Chondrocyte (in vitro differentiated cells): ENCODE measurements around the gene GAK. TPM values are rescaled to one million over a fixed set of nuclear protein-coding genes. Genes with fewer than 3 reads are reported as not detected.

Source experiments
- DNase-seq: peaks from one replicate; pipeline ENCODE4 v3.0.0; 2021; ENCODE audit warnings: mixed read lengths, low spot score
- H3K27ac Mint-ChIP-seq: one replicate; pipeline ENCODE4 v1.8.0; 2021; ENCODE audit warnings: mild to moderate bottlenecking, moderate library complexity, mixed read lengths; ENCODE audit not compliant: unreplicated experiment
- H3K27me3 Mint-ChIP-seq: 2 replicates; pipeline ENCODE4 v1.8.0; 2021; ENCODE audit warnings: low read depth, mixed read lengths
- H3K36me3 Mint-ChIP-seq: 2 replicates; pipeline ENCODE4 v1.8.0; 2021; ENCODE audit warnings: low read depth, mixed read lengths
- H3K4me1 Mint-ChIP-seq: 2 replicates; pipeline ENCODE4 v1.8.0; 2021; ENCODE audit warnings: low read depth, mild to moderate bottlenecking, mixed read lengths
- H3K4me3 Mint-ChIP-seq: one replicate; pipeline ENCODE4 v1.8.0; 2021; ENCODE audit warnings: mild to moderate bottlenecking, moderate library complexity, mixed read lengths; ENCODE audit not compliant: unreplicated experiment
- H3K9me3 Mint-ChIP-seq: 2 replicates; pipeline ENCODE4 v1.8.0; 2021; ENCODE audit warnings: low read depth, mixed read lengths
- CTCF ChIP-seq: fragments of 200-600 bp; sonication (generic); IDR thresholded peaks from 2 replicates; pipeline ENCODE4 v1.5.0; 2021; ENCODE audit warnings: antibody characterized with exemption, mild to moderate bottlenecking, moderate library complexity
- total RNA-seq: library from RNA; stranded (reverse); gene quantifications from 3 replicates; pipeline ENCODE4 v1.2.1, GENCODE V29; 2021

The GAK gene
- total RNA-seq, 1 donor from 2014 or later = 61.4 TPM

GRCh38 chr4:965766-966134 is 33.6 kb upstream of the GAK start:
- no peaks in the 10 kb centered on the region for H3K27me3 Mint-ChIP-seq
- H3K9me3 Mint-ChIP-seq = no peaks in the 10 kb centered on the region
- TF ChIP-seq CTCF = no peak
- no peaks in the 10 kb centered on the region for H3K4me1 Mint-ChIP-seq
- H3K27ac Mint-ChIP-seq = no peak overlapping the region
- H3K4me3 Mint-ChIP-seq = no peak overlapping the region
- H3K36me3 Mint-ChIP-seq = peaks cover 2% of the 10 kb centered on the region
- DNase-seq = peak; percentile 88

GRCh38 chr4:965048-965765 is 33.1 kb upstream of the GAK start:
- Mint-ChIP-seq H3K27me3 (no peaks in the 10 kb centered on the region), H3K36me3 (peaks cover 2% of the 10 kb centered on the region), H3K9me3 (no peaks in the 10 kb centered on the region), H3K4me3 (no peak overlapping the region), H3K27ac (no peak overlapping the region), H3K4me1 (no peaks in the 10 kb centered on the region)
- peak; percentile 88 for DNase-seq
- TF ChIP-seq CTCF = no peak

- Mint-ChIP-seq H3K27ac (no peak overlapping the region), H3K36me3 (peaks cover 2% of the 10 kb centered on the region), H3K4me3 (no peak overlapping the region), H3K4me1 (no peaks in the 10 kb centered on the region), H3K9me3 (no peaks in the 10 kb centered on the region), H3K27me3 (no peaks in the 10 kb centered on the region)
- TF ChIP-seq CTCF = no peak
- peak; percentile 79 for DNase-seq
Observed at GRCh38 chr4:964346-965025, 32.4 kb upstream of the GAK start.

GRCh38 chr4:963276-964225 is 31.4 kb upstream of the GAK start:
- TF ChIP-seq CTCF = no peak
- no peaks in the 10 kb centered on the region for H3K27me3 Mint-ChIP-seq
- H3K9me3 Mint-ChIP-seq = no peaks in the 10 kb centered on the region
- H3K4me1 Mint-ChIP-seq = no peaks in the 10 kb centered on the region
- no peak overlapping the region for H3K27ac Mint-ChIP-seq
- DNase-seq = peak; percentile 88
- peaks cover 4% of the 10 kb centered on the region for H3K36me3 Mint-ChIP-seq
- H3K4me3 Mint-ChIP-seq = no peak overlapping the region
